ENCODE measurements around the gene FN1.

- TF ChIP-seq EZH2 (IDR thresholded peaks at IDR 0.05; ENCODE audit: borderline replicate concordance, low read depth, low read length, severe bottlenecking), result no peak
- no peak for TF ChIP-seq CTCF (IDR thresholded peaks at IDR 0.05; ENCODE audit: extremely low read depth in 1 of 2, insufficient read depth in 1 of 2, low read depth in 1 of 2, low read length in 2 of 2)
- peak; percentile 40 for TF ChIP-seq POLR2AphosphoS5 (IDR thresholded peaks at IDR 0.05; ENCODE audit: insufficient read depth, low read depth, low read length)
- TF ChIP-seq POLR2A (IDR thresholded peaks at IDR 0.05; ENCODE audit: low read depth, low read length), result peak; percentile 36
- TF ChIP-seq FOS (IDR thresholded peaks at IDR 0.05; ENCODE audit: borderline replicate concordance, insufficient read depth, low read length), result no peak
- no peak for TF ChIP-seq MAX (IDR thresholded peaks at IDR 0.05; ENCODE audit: insufficient read depth, insufficient read length)
- TF ChIP-seq MYC (IDR thresholded peaks at IDR 0.05; ENCODE audit: low read depth, low read length), result no peak
- no peak for TF ChIP-seq JUN (IDR thresholded peaks at IDR 0.05; ENCODE audit: borderline replicate concordance, insufficient read depth, insufficient read length, low read depth)
- no peak for TF ChIP-seq GATA2 (IDR thresholded peaks at IDR 0.05; ENCODE audit: insufficient read depth, insufficient read length, low read depth, low read length)
Measured at GRCh38 chr2:215417400-215417951, 18.4 kb downstream of the FN1 start.

All from endothelial cell of umbilical vein (primary cell).